ENCODE results near the gene ADCY9.

- TF ChIP-seq CTCF (conservative IDR thresholded peaks at IDR 0.05; ENCODE audit: low read depth in 2 of 2) = no peak
- TF ChIP-seq POLR2AphosphoS5 (IDR thresholded peaks at IDR 0.05; ENCODE audit: low read depth) = no peak
- TF ChIP-seq EZH2 (IDR thresholded peaks at IDR 0.05; ENCODE audit: low read depth, unreplicated experiment) = no peak
- TF ChIP-seq CREB1 (CRISPR knock-in tag; IDR thresholded peaks at IDR 0.05; ENCODE audit: low read depth) = no peak
- no peak for TF ChIP-seq REST (IDR thresholded peaks at IDR 0.05; ENCODE audit: unreplicated experiment)
- TF ChIP-seq ZNF114 (CRISPR knock-in tag; IDR thresholded peaks at IDR 0.05) = no peak
- TF ChIP-seq NANOG (IDR thresholded peaks at IDR 0.05; ENCODE audit: borderline replicate concordance) = no peak
- TF ChIP-seq EZH2phosphoT487 (IDR thresholded peaks at IDR 0.05; ENCODE audit: unreplicated experiment) = no peak
- TF ChIP-seq STAT1 (IDR thresholded peaks at IDR 0.05; ENCODE audit: unreplicated experiment) = no peak
- no peak for TF ChIP-seq JUNB (IDR thresholded peaks at IDR 0.05; ENCODE audit: unreplicated experiment)
- no peak for TF ChIP-seq ETS1 (IDR thresholded peaks at IDR 0.05)
Measured at GRCh38 chr16:3963886-3964685, 152.2 kb downstream of the ADCY9 start.

Data from GM23338 (cell line).